Measurements from ENCODE around the gene PRIM1. TPM values are rescaled to one million over a fixed set of nuclear protein-coding genes. Genes with fewer than 3 reads are reported as not detected.

The PRIM1 gene
- total RNA-seq, 6 donors from 2014 or later = 3.5 to 19.9 (median 8.4) TPM

DNA sequence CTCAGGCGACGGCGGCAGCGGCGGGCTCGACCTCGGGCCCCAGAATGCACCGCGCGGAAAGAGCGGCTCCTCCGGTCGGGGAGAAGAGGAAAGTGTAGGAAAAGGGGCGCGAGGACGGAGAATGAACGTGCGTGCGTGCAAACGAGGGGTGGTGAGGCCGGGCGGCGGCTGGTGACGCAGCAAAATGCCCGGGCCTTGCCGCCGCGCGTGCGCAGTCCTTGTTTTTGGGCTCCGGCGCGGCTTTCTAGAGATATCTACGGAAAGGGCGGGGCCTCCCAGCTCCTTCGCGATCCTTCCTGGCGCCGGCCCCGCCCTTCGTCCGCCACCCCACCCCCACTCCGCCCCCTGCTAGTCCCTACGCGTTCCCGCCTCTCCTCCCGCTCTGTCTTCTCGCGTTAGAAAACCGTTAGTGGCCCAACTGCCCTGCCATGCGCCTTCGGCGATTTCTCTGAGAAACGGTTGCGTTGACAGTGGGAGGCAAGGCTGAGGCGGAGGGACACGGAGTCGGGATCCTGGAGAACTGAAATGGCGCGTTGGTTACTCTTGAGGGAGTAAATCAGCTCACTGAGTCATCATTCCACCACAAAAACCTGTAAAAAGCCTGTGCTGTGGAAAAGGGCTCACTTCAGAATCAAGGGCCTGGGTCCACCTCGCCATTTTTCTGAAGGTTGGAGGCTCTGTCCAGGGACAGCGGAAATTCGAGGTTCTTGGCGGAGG, 63.8 kb downstream of the PRIM1 start, which contains the start of gene PTGES3:
Gene PTGES3, minus strand, starts transcription at position 156 of the 717 bp plus-strand sequence. CDS start 285 bp downstream, outside the sequence.
- peak within 1 kb of the TSS; percentile 98 to 100 (median 99) for H3K27ac ChIP-seq
- peaks cover 23 to 44% (median 36%) of the 10 kb centered on the region in 4 donors for H3K4me1 ChIP-seq
- H3K4me3 ChIP-seq = peak within 1 kb of the TSS; percentile 78 to 89 (median 84)
- no peaks in the 10 kb centered on the region for H3K36me3 ChIP-seq
- ATAC-seq (ENCODE audit: low FRiP score in 2 of 2) (peak; percentile 96 to 98), DNase-seq (peak; percentile 97 to 99)
- no peaks in the 10 kb centered on the region for H3K9me3 ChIP-seq
- peak in 3 of 4 donors; percentile 86 to 94 (median 94) for TF ChIP-seq POLR2A (IDR thresholded peaks at IDR 0.05)
- TF ChIP-seq POLR2AphosphoS5 (IDR thresholded peaks at IDR 0.05) = peak; percentile 93 to 98
- peak in 2 of 4 donors; percentile 32 to 73 for TF ChIP-seq EP300 (IDR thresholded peaks at IDR 0.05)
- TF ChIP-seq, protein P1, sequence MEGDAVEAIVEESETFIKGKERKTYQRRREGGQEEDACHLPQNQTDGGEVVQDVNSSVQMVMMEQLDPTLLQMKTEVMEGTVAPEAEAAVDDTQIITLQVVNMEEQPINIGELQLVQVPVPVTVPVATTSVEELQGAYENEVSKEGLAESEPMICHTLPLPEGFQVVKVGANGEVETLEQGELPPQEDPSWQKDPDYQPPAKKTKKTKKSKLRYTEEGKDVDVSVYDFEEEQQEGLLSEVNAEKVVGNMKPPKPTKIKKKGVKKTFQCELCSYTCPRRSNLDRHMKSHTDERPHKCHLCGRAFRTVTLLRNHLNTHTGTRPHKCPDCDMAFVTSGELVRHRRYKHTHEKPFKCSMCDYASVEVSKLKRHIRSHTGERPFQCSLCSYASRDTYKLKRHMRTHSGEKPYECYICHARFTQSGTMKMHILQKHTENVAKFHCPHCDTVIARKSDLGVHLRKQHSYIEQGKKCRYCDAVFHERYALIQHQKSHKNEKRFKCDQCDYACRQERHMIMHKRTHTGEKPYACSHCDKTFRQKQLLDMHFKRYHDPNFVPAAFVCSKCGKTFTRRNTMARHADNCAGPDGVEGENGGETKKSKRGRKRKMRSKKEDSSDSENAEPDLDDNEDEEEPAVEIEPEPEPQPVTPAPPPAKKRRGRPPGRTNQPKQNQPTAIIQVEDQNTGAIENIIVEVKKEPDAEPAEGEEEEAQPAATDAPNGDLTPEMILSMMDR (IDR thresholded peaks at IDR 0.05) = peak in 2 of 6 experiments; percentile 5 to 19
- WGBS, 2 donors = 0 to 1% methylated on average over 14 to 56 of the region's 64 CpGs
- H3K27me3 ChIP-seq = no peaks in the 10 kb centered on the region

DNA sequence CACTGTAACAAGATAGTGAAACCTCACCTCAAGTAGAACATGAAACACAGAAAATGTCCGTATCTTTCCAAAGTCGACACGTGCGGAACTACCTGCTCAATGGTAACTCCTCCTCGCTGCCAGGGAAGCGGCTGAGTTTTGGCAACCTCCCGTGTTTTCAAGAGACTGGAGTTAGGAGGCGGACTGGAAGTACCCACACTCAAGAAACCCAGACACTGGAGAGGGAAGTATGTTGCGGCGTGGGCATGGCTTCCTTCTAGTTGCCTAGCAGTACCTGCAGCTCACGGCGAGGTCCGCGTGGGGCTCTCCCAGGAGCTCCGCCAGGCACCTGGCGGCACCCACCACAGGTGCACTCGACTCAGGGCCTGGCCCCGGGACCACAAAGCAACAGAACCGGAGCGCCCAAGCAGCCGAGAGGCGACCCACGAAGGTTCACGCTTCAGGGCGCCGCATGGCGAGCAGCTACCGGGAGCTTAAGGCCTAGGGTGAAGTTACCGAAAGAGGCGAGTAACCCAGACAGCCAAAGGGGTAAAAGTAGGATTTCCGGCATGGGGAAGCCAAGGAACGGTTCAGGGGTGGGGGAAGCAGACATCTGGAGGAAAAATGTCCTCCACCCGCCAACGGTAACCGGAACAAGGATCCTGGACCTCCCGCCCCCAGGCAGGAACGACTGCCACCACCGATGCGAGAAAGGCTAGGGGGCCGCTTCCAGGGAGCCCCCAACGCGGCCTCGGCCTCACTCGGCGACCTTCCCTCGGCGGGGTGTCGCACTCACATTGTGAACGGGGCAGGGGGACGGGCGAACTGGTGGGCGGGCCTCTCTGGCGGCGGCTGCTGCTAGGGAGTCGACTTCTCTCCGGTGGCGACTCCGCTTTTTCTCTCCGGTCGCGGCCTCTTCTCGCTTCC, 64.6 kb downstream of the PRIM1 start:
- ATAC-seq (ENCODE audit: low FRiP score in 2 of 2) = peak; percentile 47 to 64
- WGBS, 2 donors = 0 to 1% methylated on average over 42 to 62 of the region's 62 CpGs
- H3K27ac ChIP-seq = peak overlapping the region; percentile 98 to 100 (median 99)
- H3K9me3 ChIP-seq = no peaks in the 10 kb centered on the region
- TF ChIP-seq, protein P1 (IDR thresholded peaks at IDR 0.05) = peak in 2 of 6 experiments; percentile 7 to 19
- TF ChIP-seq POLR2A (IDR thresholded peaks at IDR 0.05) (peak in 3 of 4 donors; percentile 2 to 55 (median 32)), POLR2AphosphoS5 (IDR thresholded peaks at IDR 0.05) (peak in 1 of 2 donors; percentile 27), EP300 (IDR thresholded peaks at IDR 0.05) (no peak)
- H3K4me1 ChIP-seq = peaks cover 29 to 53% (median 40%) of the 10 kb centered on the region in 4 donors
- DNase-seq = peak; percentile 85 to 88
- no peaks in the 10 kb centered on the region for H3K27me3 ChIP-seq
- H3K36me3 ChIP-seq = peaks cover 0 to 6% (median 0%) of the 10 kb centered on the region in 4 donors
- H3K4me3 ChIP-seq = peak overlapping the region; percentile 78 to 89 (median 84)

GRCh38 chr12:56684745-56685359, 67.3 kb downstream of the PRIM1 start:
- H3K27ac ChIP-seq = peak overlapping the region; percentile 26 to 100 (median 53)
- H3K36me3 ChIP-seq = peaks cover 0 to 26% (median 4%) of the 10 kb centered on the region in 4 donors
- DNase-seq = no peak
- H3K4me1 ChIP-seq = peaks cover 41 to 68% (median 50%) of the 10 kb centered on the region in 4 donors
- H3K4me3 ChIP-seq = peak overlapping the region in 3 of 4 donors; percentile 11 to 89 (median 84)
- 26 to 27% methylated on average over 8 of the region's 8 CpGs for WGBS, 2 donors
- no peaks in the 10 kb centered on the region for H3K27me3 ChIP-seq
- no peaks in the 10 kb centered on the region for H3K9me3 ChIP-seq
- TF ChIP-seq, protein P1 (IDR thresholded peaks at IDR 0.05) = no peak
- TF ChIP-seq EP300 (IDR thresholded peaks at IDR 0.05) (no peak), POLR2A (IDR thresholded peaks at IDR 0.05) (no peak)
- ATAC-seq (ENCODE audit: low FRiP score in 2 of 2) = no peak

GRCh38 chr12:56682323-56682722, 69.8 kb downstream of the PRIM1 start:
- TF ChIP-seq, protein P1 (IDR thresholded peaks at IDR 0.05) = no peak
- TF ChIP-seq POLR2AphosphoS5 (IDR thresholded peaks at IDR 0.05) (no peak), EP300 (IDR thresholded peaks at IDR 0.05) (no peak), POLR2A (IDR thresholded peaks at IDR 0.05) (no peak)
- Histone ChIP-seq H3K4me1 (peaks cover 39 to 74% (median 53%) of the 10 kb centered on the region in 4 donors), H3K4me3 (no peak overlapping the region), H3K9me3 (no peaks in the 10 kb centered on the region), H3K27me3 (no peaks in the 10 kb centered on the region), H3K27ac (no peak overlapping the region), H3K36me3 (peaks cover 0 to 32% (median 5%) of the 10 kb centered on the region in 4 donors)
- 92% methylated on average over 6 of the region's 6 CpGs for WGBS, 2 donors
- ATAC-seq (ENCODE audit: low FRiP score in 2 of 2) (no peak), DNase-seq (no peak)

All from upper lobe of left lung (tissue), 6 donors.